ENCODE data around the gene UCK1.

The UCK1 gene

GRCh38 chr9:131530920-131531832 is at the start of gene UCK1:
UCK1 (minus strand) TSS chr9:131531263; CDS start chr9:131531174, 89 bp downstream.
- peak; percentile 20 to 89 (median 76) for DNase-seq

GRCh38 chr9:131580358-131580757 is 49.3 kb upstream of the UCK1 start:
- DNase-seq: no peak

DNA sequence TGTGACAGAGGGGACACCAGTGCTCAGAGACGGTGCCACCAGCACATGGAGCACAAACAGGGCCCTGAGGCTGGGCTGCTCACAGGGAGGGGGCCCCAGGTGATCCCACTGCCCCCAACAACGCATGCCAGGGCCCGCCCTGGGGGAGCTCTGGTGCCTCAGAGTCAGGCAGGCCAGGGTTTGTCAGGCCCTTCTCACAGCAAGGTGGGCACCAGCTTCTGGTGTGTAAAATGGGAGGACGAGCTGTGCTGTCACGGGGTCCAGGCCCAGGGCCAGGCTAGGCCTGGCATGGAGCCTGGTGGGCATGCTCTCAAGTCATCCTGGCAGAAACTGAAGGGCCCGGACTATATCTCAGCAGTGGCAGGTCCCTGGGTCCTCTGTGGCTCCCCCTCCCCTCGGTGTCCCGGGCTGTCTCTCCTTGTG is 48.7 kb upstream of the UCK1 start:
- peak in 8 of 14 donors; percentile 28 to 70 (median 50) for DNase-seq

DNA sequence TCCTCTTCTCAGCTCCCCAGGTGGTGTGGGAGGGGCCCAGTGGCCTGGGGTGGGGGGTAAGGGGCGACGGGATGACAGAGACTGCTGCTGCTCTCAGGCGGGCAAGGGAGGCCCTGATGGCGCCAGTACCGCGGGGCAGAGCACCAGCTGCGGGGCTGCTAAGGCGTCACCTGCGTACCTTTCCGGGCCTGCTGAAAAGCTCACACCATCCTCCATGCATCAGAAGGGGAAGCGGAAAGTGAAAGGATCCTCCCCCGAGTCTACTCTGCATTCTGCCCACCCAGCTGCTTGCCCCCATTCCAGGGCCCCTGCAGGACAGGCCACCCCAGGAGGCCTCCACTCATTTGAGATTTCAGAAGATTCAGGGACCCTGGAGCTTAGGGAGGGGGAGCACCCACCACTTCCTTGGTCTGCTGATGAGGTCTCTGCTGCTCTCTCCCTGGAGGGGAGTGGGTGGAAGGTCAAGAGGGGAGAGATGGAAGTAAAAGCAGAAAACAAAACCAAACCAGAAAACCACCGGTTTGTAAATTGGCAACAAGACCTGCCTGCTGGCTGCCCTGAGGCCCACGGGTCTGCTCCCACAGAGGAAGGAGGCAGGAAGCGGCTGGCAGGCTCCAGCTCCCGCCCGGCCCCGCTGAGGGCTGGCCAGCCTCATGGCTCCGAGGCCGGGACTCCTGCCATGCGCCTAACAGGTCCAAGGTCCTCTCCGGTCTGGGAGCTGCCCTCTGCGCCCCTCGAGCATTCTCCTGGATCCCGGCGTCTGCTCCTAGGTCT is 47.9 kb upstream of the UCK1 start:
- DNase-seq: peak in 8 of 14 donors; percentile 14 to 65 (median 39)

- DNase-seq: no peak
These were observed 47.0 kb upstream of the UCK1 start for GRCh38 chr9:131578021-131578420.

DNA sequence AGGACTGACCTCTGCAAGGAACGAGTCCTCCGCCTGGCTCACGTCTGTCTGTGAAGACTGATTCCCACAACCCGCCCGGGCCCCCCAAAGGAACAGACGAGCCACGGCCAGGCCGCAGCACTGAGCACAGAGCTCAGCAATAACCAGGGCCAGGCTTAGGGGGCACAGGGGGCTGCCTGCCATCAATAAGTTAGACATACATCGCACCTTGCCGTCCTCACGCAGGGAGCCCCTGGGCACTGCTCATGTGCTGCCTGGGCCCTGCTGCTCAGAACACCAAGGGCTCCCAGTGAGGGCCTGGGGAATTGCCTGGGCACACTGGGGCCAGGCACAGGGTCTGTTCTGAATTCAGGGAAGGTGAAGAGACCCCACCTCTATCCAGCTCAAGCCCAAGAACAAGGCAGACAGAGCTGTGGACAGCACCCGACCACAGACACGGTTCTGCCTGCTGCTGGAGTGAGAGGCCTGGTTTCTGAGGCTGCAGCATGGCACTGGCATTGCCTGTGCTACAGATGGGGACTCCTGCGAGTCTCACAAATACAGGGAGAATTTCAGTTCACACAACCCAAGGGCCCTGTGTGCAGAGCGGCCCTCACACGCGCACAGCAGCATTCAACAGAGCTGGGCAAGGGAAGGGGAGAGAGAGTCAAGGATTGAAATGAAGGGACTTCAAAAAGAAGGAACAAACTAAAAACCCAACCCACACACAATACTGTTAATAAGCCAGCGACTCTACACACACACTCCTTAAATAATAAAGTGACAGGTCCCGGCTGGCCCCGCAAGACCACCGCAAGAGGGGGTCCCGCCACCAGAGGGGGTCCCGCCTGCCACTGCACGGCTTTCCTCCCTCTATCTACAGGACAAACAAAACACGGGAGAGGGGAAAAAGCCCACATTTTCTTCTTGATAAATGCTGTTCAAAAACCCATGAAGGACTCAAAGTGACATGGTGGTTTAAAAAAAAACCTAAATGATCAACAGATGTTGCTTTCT is 46.2 kb upstream of the UCK1 start:
- DNase-seq: no peak

- DNase-seq: no peak
These were observed 45.1 kb upstream of the UCK1 start for GRCh38 chr9:131575946-131576853.

DNA sequence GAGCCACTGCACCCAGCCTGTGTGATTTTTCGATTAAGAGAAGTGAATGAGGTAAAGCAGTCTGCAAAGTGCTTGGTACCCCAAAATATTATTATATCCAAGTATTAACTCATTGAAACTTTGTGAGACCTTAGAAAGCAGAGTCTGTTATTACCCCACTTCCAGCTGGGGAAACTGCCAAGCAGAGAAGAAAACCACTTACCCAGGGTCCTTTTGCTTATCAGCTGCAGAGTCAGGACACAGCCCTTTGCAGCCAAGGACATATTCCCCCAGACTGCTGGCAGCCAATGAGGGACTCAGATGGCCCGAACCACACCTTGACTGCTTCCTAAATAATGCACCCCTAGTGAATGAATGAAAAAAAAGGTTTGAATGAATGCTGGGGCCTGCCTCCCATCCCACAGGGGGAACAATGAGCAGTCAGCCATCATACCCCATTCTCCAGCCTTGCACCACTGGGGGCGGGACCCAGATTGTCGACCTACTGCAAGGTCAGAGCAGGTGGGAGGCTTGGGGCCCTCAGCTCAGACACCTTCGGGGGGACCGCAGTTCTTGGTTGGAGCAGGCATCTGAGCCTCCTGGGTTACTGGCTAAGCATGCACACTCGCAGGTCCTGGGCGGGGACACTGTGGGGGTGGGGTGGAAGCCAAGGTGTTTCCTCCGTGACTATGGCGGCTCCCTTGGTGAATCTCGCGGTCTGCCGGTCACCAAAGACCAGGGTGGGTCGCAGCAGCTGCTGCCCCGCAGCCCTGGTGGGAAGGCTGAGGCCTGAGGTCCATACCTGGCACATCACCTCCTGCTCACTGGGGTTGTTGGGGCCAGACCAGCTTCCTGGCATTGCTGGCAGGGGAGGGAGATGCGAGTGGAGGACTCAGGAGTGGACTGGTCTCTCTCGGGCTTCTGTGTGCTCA is 43.9 kb upstream of the UCK1 start:
- DNase-seq: no peak

GRCh38 chr9:131567910-131568309 is 36.8 kb upstream of the UCK1 start:
- no peak for DNase-seq

GRCh38 chr9:131566158-131566557 is 35.1 kb upstream of the UCK1 start:
- DNase-seq: no peak

DNA sequence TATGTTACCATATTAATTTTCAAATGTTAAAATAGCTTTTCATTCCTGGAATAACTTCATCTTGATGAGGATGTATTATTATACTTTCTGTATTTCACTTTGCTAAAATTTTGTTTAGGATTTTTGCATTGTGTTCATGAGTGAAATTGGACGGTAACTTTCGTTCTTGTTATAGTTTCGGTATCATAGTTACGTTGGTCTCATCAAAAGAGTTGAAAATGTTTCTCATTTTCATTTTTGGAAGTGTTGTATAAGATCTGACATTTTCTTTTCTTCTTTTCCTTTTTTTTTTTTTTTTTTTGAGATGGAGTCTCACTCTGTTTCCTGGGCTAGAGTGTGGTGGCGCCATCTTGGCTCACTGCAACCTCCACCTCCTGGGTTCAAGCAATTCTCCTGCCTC is 34.3 kb upstream of the UCK1 start:
- no peak for DNase-seq

DNA sequence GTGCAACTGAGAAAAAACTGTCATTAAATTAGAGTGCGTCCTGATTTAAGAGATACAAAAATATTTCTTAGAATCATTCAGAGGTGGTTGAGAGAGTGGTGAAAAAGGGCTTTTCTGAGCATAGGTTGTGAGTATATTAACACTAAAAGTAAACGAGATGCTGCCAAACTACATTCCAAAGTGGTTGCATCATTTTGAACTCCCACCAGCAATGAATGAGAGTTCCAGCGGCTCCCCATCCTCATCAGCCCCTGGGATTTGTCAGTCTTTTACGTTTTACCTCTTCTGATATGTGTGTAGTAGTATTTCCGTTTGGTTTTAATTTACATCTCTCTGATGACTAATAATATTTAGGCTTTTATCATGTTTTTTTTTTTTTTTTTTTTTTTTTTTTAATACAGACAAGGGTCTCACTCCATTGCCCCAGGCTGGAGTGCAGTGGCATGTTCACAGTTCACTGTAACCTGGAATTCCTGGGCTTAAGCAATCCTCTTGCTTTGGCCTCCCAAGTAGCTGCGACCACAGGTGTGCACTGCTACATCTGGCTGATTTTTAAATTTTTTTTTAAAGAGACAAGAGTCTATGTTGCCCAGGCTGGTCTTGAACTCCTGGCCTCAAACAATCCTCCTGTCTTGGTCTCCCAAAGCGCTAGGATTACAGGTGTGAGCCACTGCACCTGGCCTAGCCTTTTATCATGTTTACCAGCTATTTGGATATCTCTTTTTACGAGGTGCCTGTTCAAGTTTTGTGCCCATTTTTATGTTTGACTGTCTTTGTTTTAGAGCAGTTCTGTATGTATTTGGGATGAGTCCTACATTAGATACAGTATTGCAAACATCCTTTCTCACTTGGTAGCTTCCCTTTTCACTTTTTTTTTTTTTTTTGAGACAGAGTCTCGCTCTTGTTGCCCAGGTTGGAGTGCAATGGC is 31.2 kb upstream of the UCK1 start:
- no peak for DNase-seq

GRCh38 chr9:131559421-131560000 is 28.4 kb upstream of the UCK1 start:
- DNase-seq: no peak

DNA sequence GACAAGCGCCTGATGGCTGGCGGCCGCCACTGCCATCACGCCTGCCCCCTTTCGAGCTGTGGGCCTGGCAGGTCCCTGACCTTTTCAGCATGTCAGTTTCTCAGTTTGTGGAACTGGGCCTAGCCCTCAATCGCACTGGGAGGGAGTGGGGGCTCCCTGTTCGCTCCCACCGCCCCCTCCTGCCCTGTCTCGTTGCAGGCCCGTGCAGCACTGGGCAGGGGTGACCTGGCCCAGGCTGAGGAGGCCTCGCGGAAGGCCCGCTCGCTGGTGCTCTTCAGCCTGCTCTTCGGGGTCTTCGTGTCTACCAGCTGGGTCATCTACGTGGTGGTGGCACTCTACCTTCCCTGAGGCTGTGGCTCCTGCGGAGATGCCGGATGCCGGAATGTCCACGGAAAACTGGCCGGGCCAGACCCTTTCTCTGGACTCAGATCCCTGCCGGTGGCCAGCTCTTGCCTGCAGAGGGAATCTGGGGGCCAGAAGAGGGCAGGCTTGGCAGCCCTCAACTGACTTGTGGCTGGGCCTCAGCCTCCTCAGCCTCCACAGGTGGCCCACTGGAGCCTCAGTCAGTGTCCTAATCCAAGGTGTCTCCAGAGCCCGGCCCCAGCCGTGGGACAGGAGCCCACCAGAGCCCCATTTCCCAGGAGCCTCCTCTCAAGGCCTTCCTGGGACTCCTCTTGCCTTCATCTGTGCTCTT is 26.9 kb upstream of the UCK1 start:
- DNase-seq: no peak

DNA sequence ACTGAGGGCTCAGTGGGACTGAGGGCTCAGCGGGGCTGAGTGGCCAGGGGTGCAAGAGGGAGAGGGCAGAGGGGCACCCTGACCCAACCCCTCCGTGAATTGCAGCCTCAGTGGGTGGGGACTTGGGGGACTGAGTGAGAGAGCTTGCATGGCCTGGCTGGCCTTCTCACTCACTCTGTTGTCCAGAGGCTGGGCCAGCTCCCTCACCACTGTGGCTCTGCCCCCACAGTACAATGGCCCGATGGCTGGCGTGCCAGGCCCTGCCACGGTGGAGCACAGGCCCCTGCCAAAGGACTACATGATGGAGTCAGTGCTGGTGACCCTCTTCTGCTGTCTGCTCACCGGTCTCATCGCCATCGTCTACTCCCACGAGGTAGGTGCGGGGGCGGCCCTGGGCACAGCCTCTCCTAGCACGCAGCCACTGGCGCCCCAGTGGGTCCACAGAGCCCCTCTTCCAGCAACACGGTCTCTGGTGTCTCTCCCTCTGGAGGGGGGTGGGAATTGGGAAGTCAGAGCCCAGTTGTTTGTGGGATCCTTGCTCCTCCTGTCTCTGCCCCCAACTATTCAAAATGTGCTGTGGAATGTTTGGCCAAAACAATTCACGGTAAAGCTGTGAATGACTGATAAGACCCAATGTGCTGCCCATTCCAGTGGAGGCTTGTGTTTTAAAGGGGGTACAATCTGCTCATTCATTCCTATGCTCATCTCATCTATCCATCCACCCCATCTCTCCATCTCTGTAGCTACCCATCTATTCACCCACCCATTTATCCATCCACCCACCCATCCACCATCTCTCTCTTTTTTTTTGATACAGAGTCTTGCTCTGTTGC is 25.0 kb upstream of the UCK1 start:
- no peak for DNase-seq

- no peak for DNase-seq
These were observed 23.8 kb upstream of the UCK1 start for GRCh38 chr9:131554843-131555351.
